GM19455 (cell line): Measurements from ENCODE around the gene LRRTM4.
"Not testable (repeated sequence)": the region's sequence is repeated elsewhere in the genome, so short reads cannot be mapped to it uniquely, and the experiment has no call there.

Experiments used
- ATAC-seq: cut with Tn5 transposase; IDR thresholded peaks from one replicate; pipeline ENCODE4 v1.9.1; 2021; ENCODE audit not compliant: unreplicated experiment

The LRRTM4 gene

GRCh38 chr2:77088424-77088823 is 433.8 kb downstream of the LRRTM4 start:
- not testable (repeated sequence) for ATAC-seq

GRCh38 chr2:77087987-77088414 is 434.2 kb downstream of the LRRTM4 start:
- no peak for ATAC-seq

GRCh38 chr2:77086478-77086877 is 435.7 kb downstream of the LRRTM4 start:
- ATAC-seq, result no peak

- no peak for ATAC-seq
Observed at GRCh38 chr2:77086051-77086450, 436.1 kb downstream of the LRRTM4 start.

- ATAC-seq, result no peak
Observed at GRCh38 chr2:77085561-77085960, 436.6 kb downstream of the LRRTM4 start.

- ATAC-seq, result no peak
Observed at GRCh38 chr2:77081597-77081996, 440.6 kb downstream of the LRRTM4 start.

GRCh38 chr2:77064324-77064723 is 457.9 kb downstream of the LRRTM4 start:
- ATAC-seq, result no peak

- ATAC-seq, result no peak
Observed at GRCh38 chr2:77054938-77055337, 467.2 kb downstream of the LRRTM4 start.

- no peak for ATAC-seq
Observed at GRCh38 chr2:77046339-77046738, 475.8 kb downstream of the LRRTM4 start.

GRCh38 chr2:77045456-77045855 is 476.7 kb downstream of the LRRTM4 start:
- not testable (repeated sequence) for ATAC-seq

- no peak for ATAC-seq
Observed at GRCh38 chr2:77034445-77034844, 487.7 kb downstream of the LRRTM4 start.

GRCh38 chr2:77029237-77029636 is 492.9 kb downstream of the LRRTM4 start:
- not testable (repeated sequence) for ATAC-seq

- no peak for ATAC-seq
Observed at GRCh38 chr2:77028032-77028600, 494.1 kb downstream of the LRRTM4 start.

- ATAC-seq, result no peak
Observed at GRCh38 chr2:77025714-77026113, 496.5 kb downstream of the LRRTM4 start.

- ATAC-seq, result no peak
Observed at GRCh38 chr2:77021161-77021560, 501.0 kb downstream of the LRRTM4 start.

- no peak for ATAC-seq
Observed at GRCh38 chr2:77018219-77018618, 504.0 kb downstream of the LRRTM4 start.

GRCh38 chr2:77017355-77017745 is 504.8 kb downstream of the LRRTM4 start:
- no peak for ATAC-seq

- no peak for ATAC-seq
Observed at GRCh38 chr2:77016443-77017354, 505.5 kb downstream of the LRRTM4 start.

- no peak for ATAC-seq
Observed at GRCh38 chr2:77013953-77014352, 508.2 kb downstream of the LRRTM4 start.

- ATAC-seq, result no peak
Observed at GRCh38 chr2:77013457-77013856, 508.7 kb downstream of the LRRTM4 start.

- ATAC-seq, result no peak
Observed at GRCh38 chr2:77009307-77009706, 512.9 kb downstream of the LRRTM4 start.

GRCh38 chr2:77008853-77009252 is 513.3 kb downstream of the LRRTM4 start:
- no peak for ATAC-seq
